Neuronal stem cell (in vitro differentiated cells): ENCODE measurements around the gene LTBP2.

Experiments
- DNase-seq: peaks from one replicate; pipeline ENCODE4 v3.0.0-alpha.2; 2013; ENCODE audit warnings: low spot score
- H2AFZ ChIP-seq: one replicate; pipeline ENCODE4 v1.6.1; 2013; ENCODE audit warnings: mild to moderate bottlenecking, low read length, inconsistent platforms
- H2AK5ac ChIP-seq: 2 replicates; pipeline ENCODE4 v1.6.1; 2013; ENCODE audit warnings: low read depth, mild to moderate bottlenecking, inconsistent platforms, low read length, moderate library complexity, mixed read lengths
- H2BK120ac ChIP-seq: 2 replicates; pipeline ENCODE4 v1.6.1; 2013; ENCODE audit warnings: low read depth, mild to moderate bottlenecking, inconsistent platforms, low read length, moderate library complexity, mixed read lengths
- H2BK12ac ChIP-seq: one replicate; pipeline ENCODE4 v1.6.1; 2013; ENCODE audit warnings: low read length, inconsistent platforms
- H2BK15ac ChIP-seq: 2 replicates; pipeline ENCODE4 v1.6.1; 2013; ENCODE audit warnings: mild to moderate bottlenecking, low read length, inconsistent platforms, mixed read lengths
- H2BK5ac ChIP-seq: one replicate; pipeline ENCODE4 v1.6.1; 2013; ENCODE audit warnings: inconsistent platforms, mild to moderate bottlenecking, low read length, moderate library complexity
- H3K14ac ChIP-seq: one replicate; pipeline ENCODE4 v1.6.1; 2013; ENCODE audit warnings: low read length, inconsistent platforms
- H3K18ac ChIP-seq: 2 replicates; pipeline ENCODE4 v1.6.1; 2013; ENCODE audit warnings: low read length, inconsistent platforms
- H3K23ac ChIP-seq: 2 replicates; pipeline ENCODE4 v1.6.1; 2013; ENCODE audit warnings: low read depth, mild to moderate bottlenecking, mixed read lengths, low read length, inconsistent platforms; ENCODE audit not compliant: poor library complexity
- H3K27ac ChIP-seq: replicated peaks from 3 replicates; pipeline ENCODE4 v1.5.1; 2013; ENCODE audit warnings: low read length, inconsistent platforms
- H3K27me3 ChIP-seq, 3 experiments: 2 replicates each; pipeline ENCODE4 v1.6.1; 2013; ENCODE audit warnings: low read length in 3 of 3, mild to moderate bottlenecking in 2 of 3, inconsistent platforms in 1 of 3, low read depth in 1 of 3, mixed read lengths in 1 of 3, moderate library complexity in 1 of 3; ENCODE audit not compliant: control insufficient read depth in 3 of 3, insufficient read depth in 3 of 3
- H3K36me3 ChIP-seq, 2 donors: replicated peaks in 1 of 2; 2 replicates each; pipeline ENCODE4 v1.6.1; 2013; ENCODE audit warnings: low read length in 2 of 2; ENCODE audit not compliant: control insufficient read depth in 2 of 2, insufficient read depth in 2 of 2
- H3K4ac ChIP-seq: 2 replicates; pipeline ENCODE4 v1.6.1; 2013; ENCODE audit warnings: inconsistent platforms, mild to moderate bottlenecking, low read length, moderate library complexity
- H3K4me1 ChIP-seq, 2 donors: 1 replicate in 1 of 2; 2 replicates in 1 of 2; pipeline ENCODE4 v1.6.1; 2013; ENCODE audit warnings: low read length in 2 of 2, low read depth in 1 of 2; ENCODE audit not compliant: control insufficient read depth in 2 of 2, insufficient read depth in 1 of 2
- H3K4me2 ChIP-seq: one replicate; pipeline ENCODE4 v1.6.1; 2013; ENCODE audit warnings: mild to moderate bottlenecking, low read length, inconsistent platforms; ENCODE audit not compliant: insufficient read depth, poor library complexity, severe bottlenecking
- H3K4me3 ChIP-seq, 2 donors: 2 replicates each; pipeline ENCODE4 v1.5.1; 2013; ENCODE audit warnings: low read length in 2 of 2, mild to moderate bottlenecking in 2 of 2, inconsistent platforms in 1 of 2, moderate library complexity in 1 of 2
- H3K79me1 ChIP-seq: one replicate; pipeline ENCODE4 v1.6.1; 2013; ENCODE audit warnings: low read depth, mild to moderate bottlenecking, inconsistent platforms, low read length, moderate library complexity
- H3K9ac ChIP-seq: one replicate; pipeline ENCODE4 v1.6.1; 2013; ENCODE audit warnings: mild to moderate bottlenecking, low read depth, low read length, inconsistent platforms; ENCODE audit not compliant: poor library complexity
- H3K9me3 ChIP-seq, 2 donors: replicated peaks in 1 of 2; 2 replicates each; pipeline versions ENCODE3 to v1.6.1; 2013; ENCODE audit warnings: low read length in 2 of 2, mild to moderate bottlenecking in 2 of 2, inconsistent platforms in 1 of 2, low read depth in 1 of 2, mixed read lengths in 1 of 2, moderate library complexity in 1 of 2; ENCODE audit not compliant: control insufficient read depth in 2 of 2, insufficient read depth in 1 of 2
- H4K8ac ChIP-seq: one replicate; pipeline ENCODE4 v1.6.1; 2013; ENCODE audit warnings: low read depth, mild to moderate bottlenecking, inconsistent platforms, low read length, moderate library complexity
- H4K91ac ChIP-seq: one replicate; pipeline ENCODE4 v1.6.1; 2013; ENCODE audit warnings: low read length, low read depth, mild to moderate bottlenecking, inconsistent platforms; ENCODE audit not compliant: poor library complexity
- WGBS, 2 donors: extraction: QIAGEN DNeasy Blood & Tissue Kit; methylation state at CpG; one replicate each; pipeline ENCODE4 v1.1.7; 2013; ENCODE audit warnings: missing lambda C conversion rate in 2 of 2, mixed read lengths in 1 of 2; ENCODE audit not compliant: insufficient read length in 2 of 2, insufficient replicate concordance in 1 of 2; ENCODE audit errors: extremely low coverage in 2 of 2; 5-methylcytosine and 5-hydroxymethylcytosine counted together

Gene LTBP2

DNA sequence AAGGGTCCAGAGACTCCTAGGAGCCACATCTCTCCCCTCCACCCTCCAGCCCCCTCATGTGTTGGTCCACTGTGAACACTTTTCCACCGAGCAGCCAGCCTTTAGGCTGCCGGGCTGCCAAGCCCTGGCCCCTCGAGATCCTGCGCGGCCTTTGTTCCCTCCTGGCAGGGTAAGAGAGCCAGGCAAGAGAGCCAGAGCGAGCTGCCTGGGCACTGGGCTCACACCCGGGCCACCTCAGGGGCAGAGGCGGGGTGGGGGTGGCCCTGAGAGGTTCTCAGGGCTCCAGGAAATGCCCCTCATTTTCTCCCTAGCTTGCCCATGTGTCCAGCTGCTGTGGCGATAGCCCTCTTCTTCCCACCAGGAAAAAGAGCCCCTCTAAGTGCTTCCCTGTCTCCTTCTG is 44.8 kb downstream of the LTBP2 start:
- no peak overlapping the region for H2BK12ac ChIP-seq
- H3K4me1 ChIP-seq = peaks cover 4 to 11% of the 10 kb centered on the region in 2 donors
- no peak overlapping the region for H2BK15ac ChIP-seq
- no peak overlapping the region for H3K27ac ChIP-seq
- no CpG with 5 or more reads among the region's 9 CpGs for WGBS, 2 donors
- peak overlapping the region; percentile 44 for H2BK120ac ChIP-seq
- H2BK5ac ChIP-seq = no peak overlapping the region
- no peak overlapping the region for H3K4me2 ChIP-seq
- H3K23ac ChIP-seq = no peak overlapping the region
- no peak for DNase-seq
- no peak overlapping the region for H2AFZ ChIP-seq
- H3K9me3 ChIP-seq = no peaks in the 10 kb centered on the region
- H3K4me3 ChIP-seq = no peak overlapping the region
- no peak overlapping the region for H3K4ac ChIP-seq
- H4K91ac ChIP-seq = no peak overlapping the region
- H3K18ac ChIP-seq = peak overlapping the region; percentile 65
- H3K79me1 ChIP-seq = no peaks in the 10 kb centered on the region
- peak overlapping the region; percentile 48 for H2AK5ac ChIP-seq
- H4K8ac ChIP-seq = no peak overlapping the region
- H3K36me3 ChIP-seq = no peaks in the 10 kb centered on the region
- H3K27me3 ChIP-seq = peaks cover 0 to 12% (median 0%) of the 10 kb centered on the region in 3 experiments
- H3K14ac ChIP-seq = no peak overlapping the region
- no peak overlapping the region for H3K9ac ChIP-seq

DNA sequence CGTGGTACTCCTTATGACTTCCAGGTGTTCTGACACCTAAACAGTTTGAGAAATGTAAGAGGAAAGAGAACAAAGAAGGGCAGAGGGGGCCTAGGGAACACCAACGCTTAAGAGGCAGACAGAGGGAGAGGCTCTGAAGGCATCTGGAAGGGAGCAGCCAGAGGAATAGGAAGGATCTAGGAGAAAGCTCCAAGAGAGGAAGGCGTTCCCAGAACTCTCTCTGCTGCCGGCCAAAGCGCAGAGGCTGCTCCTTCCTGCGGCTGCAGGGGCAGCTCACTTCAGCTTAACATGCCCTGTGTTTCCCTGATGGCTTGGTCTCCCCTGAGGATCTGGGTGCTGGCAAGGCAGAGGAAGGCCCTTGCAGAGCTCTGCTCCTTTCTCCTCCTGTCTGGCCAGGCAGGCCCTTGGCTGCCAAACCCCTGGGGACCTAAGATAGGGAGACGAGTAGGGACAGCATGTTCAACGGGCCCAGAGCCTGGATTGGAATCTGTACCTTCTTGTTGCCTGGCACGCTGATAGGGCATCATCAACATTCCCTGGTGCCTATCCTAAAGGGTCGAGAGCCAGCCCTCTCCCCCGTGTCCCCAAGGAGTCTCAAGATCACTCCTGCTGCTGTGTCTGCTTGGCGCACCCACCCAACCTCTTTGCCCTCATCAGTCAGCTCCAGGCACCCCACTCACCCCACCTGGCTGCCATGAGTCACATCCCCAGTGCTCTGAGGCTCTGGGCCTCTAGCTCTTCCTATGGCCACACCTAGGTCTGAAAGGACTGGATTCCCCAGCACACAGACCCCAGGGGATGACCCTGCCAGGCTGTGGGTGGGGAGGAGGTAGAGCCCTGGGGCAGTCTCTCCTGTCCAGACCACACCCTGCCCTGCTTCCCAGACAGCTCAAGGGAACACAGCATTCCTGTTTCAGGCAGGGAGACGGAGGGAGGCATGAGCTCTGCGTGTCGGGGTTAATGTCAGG is 45.6 kb downstream of the LTBP2 start:
- no peak overlapping the region for H3K27ac ChIP-seq
- no peak overlapping the region for H2AFZ ChIP-seq
- H3K9ac ChIP-seq = no peak overlapping the region
- H3K4me2 ChIP-seq = no peak overlapping the region
- peaks cover 0 to 12% (median 0%) of the 10 kb centered on the region in 3 experiments for H3K27me3 ChIP-seq
- no peak overlapping the region for H2BK5ac ChIP-seq
- WGBS, 2 donors = no CpG with 5 or more reads among the region's 15 CpGs
- DNase-seq = no peak
- H3K23ac ChIP-seq = peak overlapping the region; percentile 70
- peak overlapping the region; percentile 17 for H2BK15ac ChIP-seq
- H2BK120ac ChIP-seq = no peak overlapping the region
- H3K36me3 ChIP-seq = no peaks in the 10 kb centered on the region
- no peaks in the 10 kb centered on the region for H3K9me3 ChIP-seq
- peaks cover 0 to 5% of the 10 kb centered on the region in 2 donors for H3K4me1 ChIP-seq
- peak overlapping the region; percentile 68 for H3K18ac ChIP-seq
- H2AK5ac ChIP-seq = peak overlapping the region; percentile 48
- no peak overlapping the region for H3K4me3 ChIP-seq
- no peak overlapping the region for H4K8ac ChIP-seq
- H3K14ac ChIP-seq = no peak overlapping the region
- no peak overlapping the region for H4K91ac ChIP-seq
- H2BK12ac ChIP-seq = peak overlapping the region; percentile 76
- peak overlapping the region; percentile 8 for H3K4ac ChIP-seq
- H3K79me1 ChIP-seq = no peaks in the 10 kb centered on the region

DNA sequence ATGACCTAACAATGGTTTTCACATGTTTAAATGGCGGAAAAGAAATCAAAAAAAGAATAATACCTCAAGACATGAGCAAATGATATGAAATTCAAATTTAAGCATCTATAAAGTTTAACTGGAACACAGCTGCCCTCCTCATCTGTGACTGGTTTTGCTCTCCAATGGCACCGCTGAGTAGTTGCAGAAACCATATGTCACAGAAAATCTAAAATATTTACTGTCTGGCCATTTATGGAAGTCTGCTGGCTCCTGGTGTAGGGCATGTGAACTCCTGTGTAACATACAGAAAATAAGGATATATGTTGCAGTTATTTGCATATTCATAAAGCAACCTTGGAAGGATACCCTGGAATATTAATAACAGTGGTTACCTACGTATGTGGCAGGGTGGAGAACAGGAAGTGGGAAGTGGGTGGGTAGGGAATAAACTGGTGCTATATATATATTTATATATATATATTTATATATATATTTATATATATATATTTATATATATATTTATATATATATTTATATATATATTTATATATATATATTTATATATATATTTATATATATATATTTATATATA is 48.4 kb downstream of the LTBP2 start:
- DNase-seq = no peak
- Histone ChIP-seq H3K4me1 (no peaks in the 10 kb centered on the region), H3K4me2 (no peak overlapping the region), H3K36me3 (no peaks in the 10 kb centered on the region), H3K18ac (no peak overlapping the region), H2AK5ac (no peak overlapping the region), H2BK15ac (no peak overlapping the region), H2BK5ac (no peak overlapping the region), H4K91ac (no peak overlapping the region), H3K79me1 (no peaks in the 10 kb centered on the region), H3K9me3 (no peaks in the 10 kb centered on the region), H2BK120ac (no peak overlapping the region), H3K23ac (no peak overlapping the region), H3K27ac (no peak overlapping the region), H3K14ac (no peak overlapping the region), H3K4me3 (no peak overlapping the region), H3K9ac (no peak overlapping the region), H2BK12ac (no peak overlapping the region), H4K8ac (no peak overlapping the region), H3K4ac (no peak overlapping the region), H3K27me3 (peaks cover 0 to 26% (median 0%) of the 10 kb centered on the region in 3 experiments), H2AFZ (no peak overlapping the region)
- WGBS, 2 donors = no CpG with 5 or more reads among the region's 3 CpGs

DNA sequence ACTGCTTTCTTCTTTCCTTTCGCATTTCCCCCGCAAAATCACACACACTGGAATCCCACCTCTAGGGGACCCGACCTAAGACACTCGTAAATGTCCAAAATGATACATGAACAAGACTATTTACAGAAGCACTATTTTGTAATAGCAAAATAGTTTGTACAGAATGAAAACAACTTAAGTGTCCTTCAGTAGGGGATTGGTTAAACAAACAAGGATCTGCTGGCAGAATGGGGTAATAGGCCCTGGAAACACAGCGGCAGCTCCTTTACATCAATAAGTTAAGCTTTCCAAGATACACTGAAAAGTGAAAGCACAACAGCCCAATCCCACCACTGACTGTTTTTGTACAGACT is 48.8 kb downstream of the LTBP2 start:
- no peak overlapping the region for H2AK5ac ChIP-seq
- no peak overlapping the region for H3K14ac ChIP-seq
- no peak overlapping the region for H3K27ac ChIP-seq

More for the DNA sequence above, 48.8 kb downstream of the LTBP2 start:
- H2BK120ac ChIP-seq = no peak overlapping the region
- H2BK12ac ChIP-seq = no peak overlapping the region
- DNase-seq = no peak
- H3K18ac ChIP-seq = no peak overlapping the region
- no peak overlapping the region for H4K8ac ChIP-seq
- peak overlapping the region; percentile 13 for H2AFZ ChIP-seq
- WGBS, 2 donors = no CpG with 5 or more reads among the region's 5 CpGs
- H4K91ac ChIP-seq = no peak overlapping the region
- H2BK5ac ChIP-seq = no peak overlapping the region
- H3K9ac ChIP-seq = no peak overlapping the region
- H3K36me3 ChIP-seq = no peaks in the 10 kb centered on the region
- H3K4ac ChIP-seq = no peak overlapping the region
- no peak overlapping the region for H2BK15ac ChIP-seq
- H3K9me3 ChIP-seq = no peaks in the 10 kb centered on the region
- H3K4me1 ChIP-seq = no peaks in the 10 kb centered on the region
- no peak overlapping the region for H3K23ac ChIP-seq
- no peaks in the 10 kb centered on the region for H3K79me1 ChIP-seq
- H3K4me3 ChIP-seq = no peak overlapping the region
- H3K4me2 ChIP-seq = no peak overlapping the region
- H3K27me3 ChIP-seq = peaks cover 0 to 26% (median 0%) of the 10 kb centered on the region in 3 experiments
